ENCODE data around the gene SLCO3A1.

GRCh38 chr15:92001307-92001706, 147.8 kb downstream of the SLCO3A1 start:
- TF ChIP-seq CTCF (IDR thresholded peaks at IDR 0.05) (no peak), POLR2A (IDR thresholded peaks at IDR 0.05) (no peak)

Data from adrenal gland (tissue), 5 donors.